ENCODE data around the gene HNRNPAB.
"Not testable (repeated sequence)": the region's sequence is repeated elsewhere in the genome, so short reads cannot be mapped to it uniquely, and the experiment has no call there.

The HNRNPAB gene

DNA sequence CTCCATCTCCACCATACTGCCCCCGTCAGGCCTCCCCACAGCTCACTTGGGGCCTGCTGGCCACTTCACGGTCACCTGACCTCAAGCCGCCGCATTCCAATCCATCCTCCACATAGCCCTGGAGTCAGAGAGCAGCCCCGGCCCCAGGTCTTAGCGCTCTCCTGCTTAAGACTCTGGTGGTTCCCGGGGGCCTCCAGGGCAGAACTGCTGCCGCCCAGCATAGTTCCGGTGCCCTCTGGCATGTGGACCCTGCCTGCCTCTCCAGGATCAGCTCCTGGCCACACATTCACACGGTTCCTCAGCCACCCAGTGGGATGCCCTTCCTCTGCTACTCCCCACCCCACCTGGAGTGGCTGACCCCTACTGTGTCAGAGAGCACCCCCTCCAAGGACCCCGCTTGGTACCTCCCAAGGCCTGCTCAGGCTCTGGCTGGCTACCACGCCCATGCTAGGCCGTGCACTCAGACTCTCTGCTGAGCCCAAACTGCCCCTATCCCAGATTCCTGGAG is 19.5 kb downstream of the HNRNPAB start:
- no peaks in the 10 kb centered on the region for H3K9me3 Mint-ChIP-seq
- H3K27ac Mint-ChIP-seq: no peak overlapping the region
- peaks cover 35% of the 10 kb centered on the region for H3K4me1 Mint-ChIP-seq

DNA sequence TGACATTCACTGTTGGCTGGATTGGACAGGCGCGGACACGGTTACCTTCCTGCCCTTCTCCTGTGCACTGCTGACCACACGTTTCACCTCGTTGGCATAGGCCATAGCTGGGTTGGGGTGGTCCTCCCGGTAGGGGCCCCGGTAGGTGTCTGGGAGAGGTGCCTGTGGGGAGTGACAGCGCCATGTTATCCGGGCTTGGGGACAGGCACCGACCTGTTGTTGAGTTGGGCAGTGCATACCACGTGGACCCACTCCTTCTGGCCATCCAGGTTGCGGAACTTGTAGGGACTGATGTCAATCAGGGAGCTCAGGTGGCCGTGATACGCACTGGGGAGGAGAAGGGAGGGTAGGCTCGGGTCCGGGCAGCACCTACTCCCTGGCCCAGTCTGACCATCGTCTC is 20.1 kb downstream of the HNRNPAB start:
- Mint-ChIP-seq H3K27ac (no peak overlapping the region), H3K9me3 (no peaks in the 10 kb centered on the region), H3K36me3 (peaks cover 33% of the 10 kb centered on the region), H3K27me3 (no peaks in the 10 kb centered on the region), H3K4me1 (peaks cover 37% of the 10 kb centered on the region), H3K4me3 (no peak overlapping the region)
- DNase-seq (ENCODE audit: low spot score in 2 of 2) (no peak), ATAC-seq (ENCODE audit: low read depth) (no peak)

More for the DNA sequence above, 19.5 kb downstream of the HNRNPAB start:
- DNase-seq (ENCODE audit: low spot score in 2 of 2): no peak
- H3K36me3 Mint-ChIP-seq: peaks cover 33% of the 10 kb centered on the region
- H3K4me3 Mint-ChIP-seq: no peak overlapping the region
- H3K27me3 Mint-ChIP-seq: no peaks in the 10 kb centered on the region
- no peak for ATAC-seq (ENCODE audit: low read depth)

- Mint-ChIP-seq H3K27ac (no peak overlapping the region), H3K27me3 (no peaks in the 10 kb centered on the region)
- no peak for ATAC-seq (ENCODE audit: low read depth)
Observed at GRCh38 chr5:178225174-178225573, 20.8 kb downstream of the HNRNPAB start.

DNA sequence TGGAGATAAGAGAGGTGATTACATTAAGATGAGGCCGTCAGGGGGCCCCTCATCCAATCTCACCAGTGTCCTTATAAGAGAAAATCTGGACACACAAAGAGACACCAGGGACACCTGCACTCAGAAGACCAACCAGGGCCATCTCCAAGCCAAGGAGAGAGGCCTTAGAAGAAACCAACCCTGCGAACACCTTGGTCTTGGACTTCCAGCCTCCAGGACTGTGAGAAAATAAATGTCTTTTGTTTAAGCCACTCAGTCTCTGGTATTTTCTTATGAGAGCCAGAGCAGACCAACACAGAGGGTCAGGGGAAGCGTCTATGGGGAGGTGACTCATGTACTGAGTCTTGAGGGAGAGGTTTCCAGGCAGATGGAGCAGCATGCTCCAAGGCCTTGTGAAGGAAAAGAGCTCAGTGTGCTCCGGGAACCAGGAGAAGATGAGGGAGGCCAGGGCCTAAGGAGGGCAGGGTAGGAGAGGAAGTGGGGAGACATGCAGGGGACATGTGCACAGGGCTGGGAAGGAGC is 22.9 kb downstream of the HNRNPAB start:
- Mint-ChIP-seq H3K9me3 (no peaks in the 10 kb centered on the region), H3K27me3 (no peaks in the 10 kb centered on the region), H3K27ac (no peak overlapping the region), H3K4me3 (no peak overlapping the region), H3K4me1 (peaks cover 46% of the 10 kb centered on the region), H3K36me3 (peaks cover 37% of the 10 kb centered on the region)
- DNase-seq (ENCODE audit: low spot score in 2 of 2) (no peak), ATAC-seq (ENCODE audit: low read depth) (no peak)

More at GRCh38 chr5:178225174-178225573, 20.8 kb downstream of the HNRNPAB start:
- no peaks in the 10 kb centered on the region for H3K9me3 Mint-ChIP-seq
- peaks cover 35% of the 10 kb centered on the region for H3K36me3 Mint-ChIP-seq
- DNase-seq (ENCODE audit: low spot score in 2 of 2): no peak
- H3K4me1 Mint-ChIP-seq: peaks cover 42% of the 10 kb centered on the region
- H3K4me3 Mint-ChIP-seq: no peak overlapping the region

DNA sequence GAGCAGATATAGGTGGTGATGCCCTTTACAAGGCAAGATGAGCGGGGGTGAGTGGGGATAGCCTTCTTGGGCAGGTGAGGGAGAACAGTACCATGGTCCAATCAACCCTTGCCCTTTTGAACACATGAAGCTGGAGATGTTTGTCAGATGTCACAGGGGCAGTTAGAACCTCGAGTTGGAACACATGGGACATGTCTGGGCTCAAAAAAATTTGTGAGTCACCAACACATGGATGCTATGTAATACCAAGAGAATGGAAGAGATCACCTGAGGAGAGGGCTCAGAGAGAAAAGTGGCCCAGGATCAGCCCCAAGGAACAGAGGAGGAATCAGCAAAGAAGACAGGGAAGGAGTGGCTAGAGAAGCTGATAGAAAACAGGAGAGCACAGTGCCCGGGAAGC is 23.6 kb downstream of the HNRNPAB start:
- no peak for ATAC-seq (ENCODE audit: low read depth)
- no peaks in the 10 kb centered on the region for H3K9me3 Mint-ChIP-seq
- H3K4me1 Mint-ChIP-seq: peaks cover 47% of the 10 kb centered on the region
- H3K4me3 Mint-ChIP-seq: no peak overlapping the region
- peaks cover 37% of the 10 kb centered on the region for H3K36me3 Mint-ChIP-seq
- DNase-seq (ENCODE audit: low spot score in 2 of 2): no peak
- H3K27ac Mint-ChIP-seq: no peak overlapping the region
- H3K27me3 Mint-ChIP-seq: no peaks in the 10 kb centered on the region

GRCh38 chr5:178228609-178229008 is 24.3 kb downstream of the HNRNPAB start:
- Mint-ChIP-seq H3K4me1 (peaks cover 45% of the 10 kb centered on the region), H3K4me3 (no peak overlapping the region), H3K27me3 (no peaks in the 10 kb centered on the region), H3K27ac (no peak overlapping the region), H3K36me3 (peaks cover 33% of the 10 kb centered on the region), H3K9me3 (no peaks in the 10 kb centered on the region)
- no peak for DNase-seq (ENCODE audit: low spot score in 2 of 2)
- no peak for ATAC-seq (ENCODE audit: low read depth)

DNA sequence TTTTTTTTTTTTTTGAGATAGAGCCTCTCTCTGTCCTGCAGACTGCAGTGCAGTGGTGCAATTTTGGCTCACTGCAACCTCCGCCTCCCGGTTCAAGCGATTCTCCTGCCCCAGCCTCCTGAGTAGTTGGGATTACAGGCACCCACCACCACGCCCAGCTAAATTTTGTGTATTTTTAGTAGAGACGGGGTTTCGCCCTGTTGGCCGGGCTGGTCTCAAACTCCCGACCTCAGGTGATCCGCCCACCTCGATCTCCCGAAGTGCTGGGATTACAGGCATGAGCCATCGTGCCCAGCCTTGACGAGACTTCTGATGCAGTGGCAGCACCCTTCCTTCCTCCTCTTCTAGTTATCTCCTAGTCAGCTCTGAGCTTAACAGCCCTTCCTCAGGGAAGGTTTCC is 24.8 kb downstream of the HNRNPAB start:
- peaks cover 41% of the 10 kb centered on the region for H3K4me1 Mint-ChIP-seq
- peak overlapping the region; percentile 60 for H3K27ac Mint-ChIP-seq
- H3K36me3 Mint-ChIP-seq: peaks cover 31% of the 10 kb centered on the region
- not testable (repeated sequence) for DNase-seq (ENCODE audit: low spot score in 2 of 2); H3K9me3 Mint-ChIP-seq; H3K27me3 Mint-ChIP-seq; H3K4me3 Mint-ChIP-seq; ATAC-seq (ENCODE audit: low read depth)

- H3K27me3 Mint-ChIP-seq: no peaks in the 10 kb centered on the region
- no peak for DNase-seq (ENCODE audit: low spot score in 2 of 2)
- H3K9me3 Mint-ChIP-seq: no peaks in the 10 kb centered on the region
- H3K4me3 Mint-ChIP-seq: peak overlapping the region; percentile 52
- peaks cover 40% of the 10 kb centered on the region for H3K4me1 Mint-ChIP-seq
- H3K27ac Mint-ChIP-seq: peak overlapping the region; percentile 60
- H3K36me3 Mint-ChIP-seq: peaks cover 30% of the 10 kb centered on the region
- ATAC-seq (ENCODE audit: low read depth): no peak
Observed at GRCh38 chr5:178229861-178230260, 25.5 kb downstream of the HNRNPAB start.

- Mint-ChIP-seq H3K4me1 (peaks cover 42% of the 10 kb centered on the region), H3K27ac (peak overlapping the region; percentile 72), H3K9me3 (no peaks in the 10 kb centered on the region), H3K36me3 (peaks cover 30% of the 10 kb centered on the region), H3K27me3 (no peaks in the 10 kb centered on the region), H3K4me3 (peak overlapping the region; percentile 87)
- DNase-seq (ENCODE audit: low spot score in 2 of 2): no peak
- ATAC-seq (ENCODE audit: low read depth): no peak
Observed at GRCh38 chr5:178230879-178231538, 26.7 kb downstream of the HNRNPAB start.

DNA sequence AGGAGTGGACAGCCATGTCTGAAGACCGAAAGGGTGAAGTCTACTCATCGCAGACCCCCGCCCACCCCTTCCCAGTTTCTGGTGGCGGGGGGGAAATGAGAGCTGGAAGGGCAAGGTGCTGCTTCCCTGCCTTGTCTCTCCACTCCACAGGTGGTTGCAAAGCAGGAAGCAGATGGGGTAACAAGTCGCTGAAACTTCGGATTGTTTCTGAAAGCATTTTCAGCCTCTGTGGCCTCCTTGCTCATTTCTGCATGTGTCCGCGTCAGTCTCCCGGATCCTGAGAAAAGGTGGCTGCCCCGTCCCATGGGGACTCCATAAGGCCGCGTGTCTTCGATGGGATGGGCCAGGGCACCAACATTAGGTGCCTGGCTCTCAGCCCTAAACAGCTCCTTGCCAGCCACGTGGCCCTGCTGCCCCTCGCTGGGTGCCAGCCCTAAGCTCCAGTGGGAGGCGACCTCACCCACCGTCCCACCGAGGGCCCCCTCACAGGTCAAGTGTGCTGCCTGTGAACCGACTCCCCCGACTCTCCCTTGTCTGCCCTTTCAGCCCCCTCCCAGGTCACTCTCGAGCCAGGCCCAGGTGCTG is 27.3 kb downstream of the HNRNPAB start:
- Mint-ChIP-seq H3K36me3 (peaks cover 27% of the 10 kb centered on the region), H3K4me3 (peak overlapping the region; percentile 87), H3K4me1 (peaks cover 40% of the 10 kb centered on the region), H3K9me3 (no peaks in the 10 kb centered on the region), H3K27ac (peak overlapping the region; percentile 72), H3K27me3 (no peaks in the 10 kb centered on the region)
- DNase-seq (ENCODE audit: low spot score in 2 of 2) (no peak), ATAC-seq (ENCODE audit: low read depth) (no peak)

DNA sequence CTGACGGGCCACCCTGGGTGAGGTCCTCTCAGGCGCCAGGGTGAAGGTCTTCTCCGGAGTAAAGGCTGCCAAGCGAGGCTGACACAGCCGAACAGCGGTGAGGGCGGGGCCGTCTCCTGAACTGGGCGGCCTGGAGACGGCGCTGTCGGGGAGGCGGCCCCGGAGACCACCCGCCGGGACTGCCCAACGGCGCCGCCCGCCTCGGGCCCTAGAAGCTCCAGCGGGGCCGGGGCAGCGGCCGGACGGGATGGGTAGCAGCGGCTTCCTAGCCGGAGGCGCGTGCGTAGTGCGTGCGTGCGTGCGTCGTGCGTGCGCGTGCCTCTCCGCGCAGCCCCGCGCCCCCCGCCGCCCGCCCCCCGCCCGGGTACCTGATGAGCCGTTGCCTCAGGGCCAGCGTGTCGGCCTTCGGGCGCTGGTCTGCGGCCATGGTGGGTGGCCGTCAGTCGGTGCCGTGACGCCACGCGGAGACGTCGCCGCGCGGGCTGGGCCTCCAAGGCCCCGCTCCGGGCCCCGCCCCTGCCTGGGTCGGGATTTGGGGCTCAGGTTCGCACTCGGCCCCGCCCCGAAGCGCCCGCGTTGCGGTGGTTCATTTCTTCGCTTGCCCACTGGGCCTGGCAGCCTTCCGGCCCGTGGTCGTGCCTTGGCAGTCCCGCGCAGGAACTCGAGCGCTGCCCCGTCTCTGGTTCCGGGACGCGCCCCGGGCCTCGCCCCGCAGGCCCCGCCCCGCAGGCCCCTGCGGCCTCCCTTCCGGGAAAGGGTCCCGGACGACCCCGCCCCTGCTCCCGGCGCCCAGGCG is 28.0 kb downstream of the HNRNPAB start, which contains the start of gene PHYKPL:
TSS of gene PHYKPL (minus strand) at position 679 of the 796 bp plus-strand sequence. CDS start at position 427, 252 bp downstream.
- DNase-seq (ENCODE audit: low spot score in 2 of 2): peak; percentile 65 to 68
- Mint-ChIP-seq H3K9me3 (no peaks in the 10 kb centered on the region), H3K27me3 (no peaks in the 10 kb centered on the region), H3K4me1 (peaks cover 38% of the 10 kb centered on the region), H3K36me3 (peaks cover 23% of the 10 kb centered on the region), H3K4me3 (peak within 1 kb of the TSS; percentile 87), H3K27ac (peak within 1 kb of the TSS; percentile 80)
- ATAC-seq (ENCODE audit: low read depth): peak; percentile 76

GRCh38 chr5:178232920-178233429 is 28.6 kb downstream of the HNRNPAB start:
- Mint-ChIP-seq H3K36me3 (peaks cover 16% of the 10 kb centered on the region), H3K27me3 (no peaks in the 10 kb centered on the region), H3K4me3 (peak overlapping the region; percentile 80), H3K4me1 (peaks cover 31% of the 10 kb centered on the region), H3K27ac (peak overlapping the region; percentile 80), H3K9me3 (no peaks in the 10 kb centered on the region)
- no peak for DNase-seq (ENCODE audit: low spot score in 2 of 2)
- no peak for ATAC-seq (ENCODE audit: low read depth)

- DNase-seq (ENCODE audit: low spot score in 2 of 2): no peak
- no peak overlapping the region for H3K27ac Mint-ChIP-seq
- H3K9me3 Mint-ChIP-seq: no peaks in the 10 kb centered on the region
- no peaks in the 10 kb centered on the region for H3K27me3 Mint-ChIP-seq
- peaks cover 11% of the 10 kb centered on the region for H3K36me3 Mint-ChIP-seq
- H3K4me3 Mint-ChIP-seq: peak overlapping the region; percentile 24
- peaks cover 25% of the 10 kb centered on the region for H3K4me1 Mint-ChIP-seq
- ATAC-seq (ENCODE audit: low read depth): no peak
Observed at GRCh38 chr5:178234121-178234749, 29.9 kb downstream of the HNRNPAB start.

Measured in memory B cell (primary cell).